ENCODE data around the gene EDIL3. TPM values are rescaled to one million over a fixed set of nuclear protein-coding genes. Genes with fewer than 3 reads are reported as not detected.

The EDIL3 gene
- total RNA-seq, 2 donors from 2014 or later: 2.2 to 17.5 TPM

- TF ChIP-seq, protein P1, sequence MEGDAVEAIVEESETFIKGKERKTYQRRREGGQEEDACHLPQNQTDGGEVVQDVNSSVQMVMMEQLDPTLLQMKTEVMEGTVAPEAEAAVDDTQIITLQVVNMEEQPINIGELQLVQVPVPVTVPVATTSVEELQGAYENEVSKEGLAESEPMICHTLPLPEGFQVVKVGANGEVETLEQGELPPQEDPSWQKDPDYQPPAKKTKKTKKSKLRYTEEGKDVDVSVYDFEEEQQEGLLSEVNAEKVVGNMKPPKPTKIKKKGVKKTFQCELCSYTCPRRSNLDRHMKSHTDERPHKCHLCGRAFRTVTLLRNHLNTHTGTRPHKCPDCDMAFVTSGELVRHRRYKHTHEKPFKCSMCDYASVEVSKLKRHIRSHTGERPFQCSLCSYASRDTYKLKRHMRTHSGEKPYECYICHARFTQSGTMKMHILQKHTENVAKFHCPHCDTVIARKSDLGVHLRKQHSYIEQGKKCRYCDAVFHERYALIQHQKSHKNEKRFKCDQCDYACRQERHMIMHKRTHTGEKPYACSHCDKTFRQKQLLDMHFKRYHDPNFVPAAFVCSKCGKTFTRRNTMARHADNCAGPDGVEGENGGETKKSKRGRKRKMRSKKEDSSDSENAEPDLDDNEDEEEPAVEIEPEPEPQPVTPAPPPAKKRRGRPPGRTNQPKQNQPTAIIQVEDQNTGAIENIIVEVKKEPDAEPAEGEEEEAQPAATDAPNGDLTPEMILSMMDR (conservative IDR thresholded peaks at IDR 0.05): no peak
- no peaks in the 10 kb centered on the region for H3K27me3 Mint-ChIP-seq (ENCODE audit: insufficient read depth)
- H3K9ac ChIP-seq (ENCODE audit: extremely low read depth, low read length, poor library complexity, severe bottlenecking): no peak overlapping the region
- H3K27ac Mint-ChIP-seq: no peak overlapping the region
- 90 to 100% methylated on average over 1 of the region's 1 CpG for WGBS, 2 experiments (ENCODE audit: insufficient coverage in 1 of 2, insufficient read length in 1 of 2)
- no peak overlapping the region for H3K4me3 Mint-ChIP-seq
- no peak for DNase-seq
- H3K36me3 Mint-ChIP-seq (ENCODE audit: low read depth): peaks cover 2% of the 10 kb centered on the region
- H3K27ac ChIP-seq (ENCODE audit: low read depth, low read length): no peak overlapping the region
- no peaks in the 10 kb centered on the region for H3K36me3 ChIP-seq (ENCODE audit: control insufficient read depth, insufficient read depth, low read length)
- no peaks in the 10 kb centered on the region for H3K27me3 ChIP-seq (ENCODE audit: control insufficient read depth, insufficient read depth, low read length, poor library complexity, severe bottlenecking)
- no peak overlapping the region for H3K4me3 ChIP-seq (ENCODE audit: low read length)
- H3K9me3 Mint-ChIP-seq: peaks cover 11% of the 10 kb centered on the region
- H3K4me1 ChIP-seq (ENCODE audit: control insufficient read depth, insufficient read depth, low read length): no peaks in the 10 kb centered on the region
- H3K4me1 Mint-ChIP-seq: peaks cover 19% of the 10 kb centered on the region
- H3K9me3 ChIP-seq (ENCODE audit: control insufficient read depth, low read length): peaks cover 5% of the 10 kb centered on the region
Observed at GRCh38 chr5:84306601-84307000, 78.1 kb downstream of the EDIL3 start.

DNA sequence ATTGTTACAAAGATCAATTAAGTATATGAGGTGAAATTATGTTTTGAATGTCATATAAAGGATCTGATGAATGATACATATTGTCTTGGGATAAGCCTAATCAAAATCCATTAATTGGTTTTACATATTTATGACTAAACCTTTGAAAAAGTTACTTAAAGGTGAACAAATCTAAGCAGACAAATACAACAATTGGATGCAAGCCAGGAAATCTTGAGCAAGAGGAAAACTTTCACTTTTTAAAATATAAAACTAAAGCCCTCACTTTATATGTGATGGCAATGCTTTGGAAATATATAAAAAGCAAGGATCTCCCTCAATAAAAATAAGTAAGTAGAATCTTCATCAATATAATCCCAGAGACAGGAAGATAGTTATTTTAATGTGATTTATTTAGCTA is 80.1 kb downstream of the EDIL3 start:
- DNase-seq: no peak
- H3K27ac ChIP-seq (ENCODE audit: low read depth, low read length): no peak overlapping the region
- H3K36me3 Mint-ChIP-seq (ENCODE audit: low read depth): no peaks in the 10 kb centered on the region
- no peaks in the 10 kb centered on the region for H3K4me1 ChIP-seq (ENCODE audit: control insufficient read depth, insufficient read depth, low read length)
- peaks cover 3% of the 10 kb centered on the region for H3K9me3 Mint-ChIP-seq
- peaks cover 5% of the 10 kb centered on the region for H3K9me3 ChIP-seq (ENCODE audit: control insufficient read depth, low read length)
- H3K4me1 Mint-ChIP-seq: peaks cover 19% of the 10 kb centered on the region
- no peak overlapping the region for H3K4me3 ChIP-seq (ENCODE audit: low read length)
- no peak overlapping the region for H3K9ac ChIP-seq (ENCODE audit: extremely low read depth, low read length, poor library complexity, severe bottlenecking)
- TF ChIP-seq, protein P1 (conservative IDR thresholded peaks at IDR 0.05): no peak
- no peaks in the 10 kb centered on the region for H3K36me3 ChIP-seq (ENCODE audit: control insufficient read depth, insufficient read depth, low read length)
- H3K27ac Mint-ChIP-seq: no peak overlapping the region
- no peak overlapping the region for H3K4me3 Mint-ChIP-seq
- H3K27me3 Mint-ChIP-seq (ENCODE audit: insufficient read depth): no peaks in the 10 kb centered on the region
- no peaks in the 10 kb centered on the region for H3K27me3 ChIP-seq (ENCODE audit: control insufficient read depth, insufficient read depth, low read length, poor library complexity, severe bottlenecking)

GRCh38 chr5:84303315-84303714 is 81.4 kb downstream of the EDIL3 start:
- TF ChIP-seq, protein P1 (conservative IDR thresholded peaks at IDR 0.05): no peak
- Mint-ChIP-seq H3K4me3 (no peak overlapping the region), H3K27ac (no peak overlapping the region), H3K36me3 (ENCODE audit: low read depth) (no peaks in the 10 kb centered on the region), H3K4me1 (peaks cover 19% of the 10 kb centered on the region), H3K9me3 (no peaks in the 10 kb centered on the region), H3K27me3 (ENCODE audit: insufficient read depth) (no peaks in the 10 kb centered on the region)
- H3K27me3 ChIP-seq (ENCODE audit: control insufficient read depth, insufficient read depth, low read length, poor library complexity, severe bottlenecking): no peaks in the 10 kb centered on the region
- no peak overlapping the region for H3K4me3 ChIP-seq (ENCODE audit: low read length)
- no peaks in the 10 kb centered on the region for H3K36me3 ChIP-seq (ENCODE audit: control insufficient read depth, insufficient read depth, low read length)
- no peak for DNase-seq
- H3K9me3 ChIP-seq (ENCODE audit: control insufficient read depth, low read length): peaks cover 5% of the 10 kb centered on the region
- H3K9ac ChIP-seq (ENCODE audit: extremely low read depth, low read length, poor library complexity, severe bottlenecking): no peak overlapping the region
- no peak overlapping the region for H3K27ac ChIP-seq (ENCODE audit: low read depth, low read length)
- no peaks in the 10 kb centered on the region for H3K4me1 ChIP-seq (ENCODE audit: control insufficient read depth, insufficient read depth, low read length)
- 100% methylated on average over 1 of the region's 3 CpGs for WGBS, 2 experiments (ENCODE audit: insufficient coverage in 1 of 2, insufficient read length in 1 of 2)

Data from endodermal cell (in vitro differentiated cells).